ENCODE results near the gene MCM3AP. TPM values are rescaled to one million over a fixed set of nuclear protein-coding genes. Genes with fewer than 3 reads are reported as not detected.
A peak's percentile ranks its signal among the peaks of the same experiment; 100 is the strongest.

MCM3AP gene
- total and polyA plus RNA-seq, 9 of the 15 experiments (the other 6 are each of a cell fraction or from before 2014, with no cell fraction given) = 6.5 to 179 (median 69.6) TPM

DNA sequence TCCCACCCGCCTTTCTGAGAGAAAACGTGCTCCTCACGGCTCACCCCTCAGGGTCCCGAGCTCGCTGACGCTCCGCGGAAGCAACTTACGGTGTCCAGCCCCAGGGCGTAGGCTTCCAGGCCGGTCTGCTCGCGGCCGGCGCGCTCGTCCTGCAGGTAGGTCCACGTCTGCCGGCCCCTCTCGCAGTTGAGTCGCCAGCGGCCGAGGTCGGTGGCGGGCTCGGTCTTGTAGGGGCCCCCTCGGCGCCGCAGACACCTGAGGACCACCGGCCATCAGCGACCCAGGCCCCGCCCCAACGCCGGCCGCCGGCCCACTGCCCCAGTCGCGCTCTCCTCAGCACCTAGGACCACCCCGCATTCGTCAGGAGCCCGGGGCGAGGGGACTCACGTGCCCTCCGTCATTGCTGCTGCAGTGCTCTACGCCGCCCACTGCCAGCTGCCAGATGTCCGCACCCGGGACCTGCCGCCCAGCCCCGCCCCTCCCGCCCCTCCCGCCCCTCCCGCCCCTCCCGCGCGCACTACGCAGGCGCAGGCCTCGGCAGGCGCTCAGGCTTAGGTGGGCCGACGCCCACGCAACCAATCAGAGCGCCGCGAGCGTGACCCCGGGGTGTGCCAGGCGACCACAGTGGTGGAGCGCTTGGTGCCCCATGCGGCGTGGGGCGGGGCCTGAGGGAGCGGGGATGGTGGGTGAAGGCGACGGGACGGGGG is 56.9 kb downstream of the MCM3AP start, which contains the start of gene LSS (continued):
- TF ChIP-seq ZBTB40 (IDR thresholded peaks at IDR 0.05) (0 out of 2 replicates have a peak, but pooled peaks have one; percentile 35), ZBTB40 (CRISPR knock-in tag; IDR thresholded peaks at IDR 0.05) (no peak), IRF1 (CRISPR knock-in tag; IDR thresholded peaks at IDR 0.05; ENCODE audit: borderline replicate concordance) (0 out of 2 replicates have a peak, but pooled peaks have one; percentile 23), VEZF1 (CRISPR knock-in tag; IDR thresholded peaks at IDR 0.05) (peak; percentile 97), YY1 (IDR thresholded peaks at IDR 0.05; ENCODE audit: borderline replicate concordance in 1 of 3, control insufficient read depth in 1 of 3, extremely low read depth in 1 of 3, insufficient read depth in 3 of 3, insufficient read length in 1 of 3, insufficient replicate concordance in 2 of 3, low read depth in 1 of 3, low read length in 2 of 3) (peak in 1 of 3 experiments; percentile 11), E2F3 (CRISPR knock-in tag; IDR thresholded peaks at IDR 0.05) (0 out of 2 replicates have a peak, but pooled peaks have one; percentile 49), XRCC5 (IDR thresholded peaks at IDR 0.05; ENCODE audit: low read depth, low read length) (no peak; the same call in 1 of the 2 replicates), NKRF (IDR thresholded peaks at IDR 0.05; ENCODE audit: borderline replicate concordance) (peak; percentile 84), EGR1 (conservative IDR thresholded peaks at IDR 0.05) (peak; percentile 96), ASH1L (IDR thresholded peaks at IDR 0.05; ENCODE audit: borderline replicate concordance, low read depth, partially characterized antibody) (no peak), HDAC2 (IDR thresholded peaks at IDR 0.05) (0 out of 2 replicates have a peak, but pooled peaks have one; percentile 38), ZBTB7A (IDR thresholded peaks at IDR 0.05; ENCODE audit: borderline replicate concordance, control insufficient read depth, low read depth, low read length) (peak; percentile 75; the same call in 1 of the 2 replicates)

All from K562 (cell line).